ENCODE measurements around the gene PRKAR2B.

GRCh38 chr7:107076781-107077698 lies 32.5 kb downstream of the PRKAR2B start:
- TF ChIP-seq CTCF (IDR thresholded peaks at IDR 0.05) = no peak
- TF ChIP-seq POLR2AphosphoS5 (IDR thresholded peaks at IDR 0.05) = no peak

Measured in breast epithelium (tissue), 3 donors.